ENCODE measurements around the gene TSC22D4.
"Not testable (repeated sequence)": the region's sequence is repeated elsewhere in the genome, so short reads cannot be mapped to it uniquely, and the experiment has no call there.

Gene TSC22D4

DNA sequence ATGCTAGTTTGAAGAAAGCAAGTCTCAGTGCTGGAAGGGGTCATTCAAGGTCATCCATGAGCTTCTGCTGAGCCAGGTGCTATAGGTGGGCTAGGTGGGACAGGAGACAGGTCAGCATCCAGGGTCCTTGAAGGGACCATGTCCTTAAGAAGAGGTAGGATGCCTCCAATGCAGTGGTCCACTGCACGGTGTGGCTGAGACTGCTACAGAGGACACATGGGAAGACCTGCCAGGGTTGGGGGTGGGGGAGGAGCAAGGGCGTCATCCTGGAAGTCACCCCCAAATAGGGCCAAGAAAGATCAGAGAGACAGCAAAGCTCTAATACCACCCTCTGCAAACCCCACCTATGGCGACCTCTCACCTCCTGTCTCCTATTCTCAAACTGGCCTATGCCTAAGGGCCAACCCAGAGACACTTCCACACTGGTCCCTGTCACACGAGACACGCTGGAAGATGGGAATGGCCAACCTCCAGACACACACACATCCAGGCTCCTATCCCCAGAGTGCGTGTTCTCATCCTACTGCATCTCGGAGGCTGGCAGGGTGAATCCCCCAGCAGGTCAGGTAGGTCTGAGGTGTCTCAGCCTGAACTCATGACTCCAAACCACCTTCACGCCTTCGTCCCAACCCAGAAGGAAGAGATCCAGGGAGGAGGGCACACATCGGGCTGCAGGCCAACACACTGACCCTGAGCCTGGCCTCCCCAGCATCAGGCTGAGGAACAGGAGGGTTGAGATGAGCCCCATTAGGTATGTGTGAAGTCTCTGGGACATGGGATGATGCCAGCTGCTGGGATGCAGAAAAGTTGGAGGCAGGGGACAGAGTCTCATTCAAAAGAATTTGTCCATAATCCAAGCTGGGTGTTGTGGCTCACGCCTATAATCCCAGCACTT lies 37.1 kb downstream of the TSC22D4 start:
- no peak for DNase-seq

GRCh38 chr7:100439244-100439643 lies 39.8 kb downstream of the TSC22D4 start:
- not testable (repeated sequence) for DNase-seq

DNA sequence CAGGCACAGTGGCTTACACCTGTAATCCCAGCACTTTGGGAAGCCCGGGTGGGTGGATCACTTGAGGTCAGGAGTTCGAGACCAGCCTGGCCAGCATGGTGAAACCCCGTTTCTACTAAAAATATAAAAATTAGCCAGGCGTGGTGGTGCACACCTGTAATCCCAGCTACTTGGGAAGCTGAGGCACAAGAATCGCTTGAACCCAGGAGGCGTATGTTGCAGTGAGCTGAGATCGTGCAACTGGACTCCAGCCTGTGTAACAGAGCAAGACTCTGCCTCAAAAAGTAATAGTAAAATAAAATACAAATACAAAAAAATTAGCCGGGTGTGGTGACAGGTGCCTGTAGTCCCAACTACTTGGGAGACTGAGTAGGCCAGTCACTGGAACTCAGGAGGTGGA lies 40.3 kb downstream of the TSC22D4 start:
- DNase-seq, result not testable (repeated sequence)

DNA sequence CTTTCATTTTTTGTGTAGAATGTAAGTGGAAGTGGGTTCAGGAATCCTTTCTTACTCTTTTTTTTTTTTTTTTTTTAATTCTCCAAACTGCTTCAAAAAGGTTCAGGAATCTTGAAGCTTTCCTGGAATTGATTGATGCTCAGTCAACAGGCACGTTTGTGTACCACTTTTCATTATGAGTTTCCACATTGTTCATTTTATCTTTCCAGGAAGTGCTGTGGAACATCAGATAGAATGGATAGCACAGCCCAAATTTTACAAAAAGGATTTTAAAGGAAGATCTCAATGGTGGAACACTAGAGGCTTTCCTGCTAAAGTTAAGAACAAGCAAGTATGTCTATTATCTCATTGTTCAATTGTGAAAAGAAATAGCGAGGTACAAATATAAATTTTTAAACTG lies 40.8 kb downstream of the TSC22D4 start:
- DNase-seq, result no peak

DNA sequence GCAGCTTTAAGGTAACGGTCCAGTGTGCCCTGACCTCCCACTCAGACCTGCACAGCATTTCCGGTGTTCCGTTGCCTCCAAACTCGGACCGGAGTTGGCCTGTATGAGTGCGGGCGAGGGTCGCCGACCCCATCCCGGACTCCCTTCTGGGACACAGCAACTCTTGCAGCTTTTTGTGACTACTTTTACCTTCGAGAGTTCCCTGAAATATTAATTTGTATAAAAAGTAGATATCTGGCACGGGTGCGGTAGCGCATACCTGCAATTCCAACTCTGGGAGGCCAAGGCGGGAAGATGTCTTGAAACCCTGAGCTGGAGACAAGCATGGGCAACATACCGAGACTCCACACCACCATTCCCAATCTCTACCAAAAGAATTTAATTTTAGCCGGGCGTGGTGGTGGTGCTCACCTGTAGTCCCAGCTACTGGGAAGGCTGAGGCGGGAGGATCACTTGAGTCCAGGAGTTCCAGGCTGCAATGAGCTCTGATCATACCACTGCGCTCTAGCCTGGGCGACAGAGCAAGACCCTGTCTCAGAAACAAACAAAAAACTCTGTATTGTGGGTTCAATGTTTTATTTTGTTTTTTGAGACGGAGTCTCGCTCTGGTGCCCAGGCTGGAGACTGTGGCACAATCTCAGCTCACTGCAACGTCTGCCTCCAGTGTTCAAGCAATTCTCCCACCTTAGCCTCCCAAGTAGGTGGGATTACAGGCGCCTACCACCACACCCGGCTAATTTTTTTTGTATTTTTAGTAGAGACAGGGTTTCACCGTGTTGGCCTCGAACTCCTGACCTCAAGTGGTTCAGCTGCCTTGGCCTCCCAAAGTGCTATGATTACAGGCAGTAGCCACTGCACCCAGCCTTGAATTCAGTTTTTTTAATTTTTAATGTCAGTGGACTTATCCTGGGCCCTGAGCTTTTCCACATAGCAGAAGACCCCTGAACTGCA lies 41.6 kb downstream of the TSC22D4 start:
- no peak for DNase-seq

DNA sequence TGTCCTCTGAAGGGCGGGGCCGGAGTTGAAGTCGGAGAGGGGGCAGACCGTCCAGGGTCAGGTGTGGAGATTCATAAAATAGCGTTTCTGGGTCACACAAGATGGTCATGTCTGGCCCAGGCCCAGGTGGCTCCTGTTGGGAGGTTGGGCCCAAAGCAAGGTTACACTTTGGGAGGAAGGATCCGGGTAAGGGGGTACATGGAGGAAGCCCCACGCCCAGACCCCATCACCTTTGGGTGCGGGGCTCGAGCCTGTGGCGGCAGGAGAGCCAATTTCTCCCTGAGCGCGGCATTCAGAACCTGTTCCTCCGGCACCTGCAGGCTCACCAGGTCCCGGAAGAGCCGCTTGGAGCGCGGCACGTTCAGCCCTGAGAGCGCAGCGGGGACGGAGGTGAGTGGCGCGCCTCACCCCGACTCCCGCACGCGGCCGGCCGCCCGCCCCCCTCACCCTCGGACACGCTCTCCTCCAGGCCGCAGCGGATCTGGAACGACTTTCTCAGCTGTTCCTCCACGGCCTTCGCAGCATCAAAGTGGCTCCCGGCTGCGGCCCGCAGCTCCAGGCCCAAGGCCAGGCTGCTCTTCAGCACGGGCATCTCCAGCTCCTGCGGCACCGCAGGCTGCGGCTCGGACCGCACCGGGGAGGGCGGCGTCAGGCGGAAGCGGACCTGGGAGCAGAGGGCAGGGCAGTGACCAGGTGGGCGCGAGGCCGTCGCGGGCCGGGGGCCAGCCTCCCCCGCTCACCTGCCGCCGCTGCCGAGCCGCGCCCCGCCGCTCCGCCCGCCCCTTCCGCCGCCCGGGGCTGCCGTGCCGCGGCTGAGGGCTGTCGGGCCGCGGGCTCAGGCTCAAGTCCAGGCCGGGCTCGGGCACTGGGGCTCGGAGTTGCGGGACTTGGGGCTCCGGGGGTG lies 43.4 kb downstream of the TSC22D4 start:
- peak; percentile 64 for DNase-seq

GRCh38 chr7:100434297-100435144 lies 44.5 kb downstream of the TSC22D4 start:
- no peak for DNase-seq

DNA sequence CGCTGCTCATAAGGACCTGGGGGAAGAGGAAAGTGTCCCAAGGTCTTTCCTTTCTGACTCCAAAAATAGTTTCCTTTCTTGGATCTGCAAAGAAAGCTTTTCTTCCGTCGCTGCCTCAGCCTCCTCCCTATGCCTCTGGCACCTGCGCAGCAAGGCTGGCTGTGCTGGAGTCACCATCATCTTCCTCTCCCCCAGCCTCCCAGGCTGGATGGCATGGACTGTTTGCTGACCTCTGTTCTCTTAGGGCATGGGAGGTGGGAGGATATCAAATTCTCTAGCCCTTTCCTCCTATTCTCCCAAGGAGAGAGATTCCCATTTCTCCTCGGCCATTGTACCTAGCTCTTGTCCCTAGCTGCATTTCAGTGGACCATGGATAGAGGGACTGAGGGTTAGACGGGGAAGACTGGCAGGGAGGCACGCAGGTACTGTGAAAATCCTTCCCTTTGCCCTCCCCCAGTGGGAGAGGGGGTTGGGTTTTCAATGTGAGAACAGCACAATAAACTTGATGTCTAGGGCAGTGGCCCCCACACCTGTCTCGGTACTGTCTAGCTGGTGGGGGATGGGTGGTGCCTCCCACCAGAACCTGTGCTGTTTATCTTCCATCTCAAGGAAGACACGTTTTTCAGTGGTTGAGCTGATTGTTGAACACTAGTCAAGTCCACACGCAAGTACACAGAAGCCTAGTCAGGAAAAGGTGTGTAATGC lies 45.3 kb downstream of the TSC22D4 start:
- DNase-seq, result no peak

DNA sequence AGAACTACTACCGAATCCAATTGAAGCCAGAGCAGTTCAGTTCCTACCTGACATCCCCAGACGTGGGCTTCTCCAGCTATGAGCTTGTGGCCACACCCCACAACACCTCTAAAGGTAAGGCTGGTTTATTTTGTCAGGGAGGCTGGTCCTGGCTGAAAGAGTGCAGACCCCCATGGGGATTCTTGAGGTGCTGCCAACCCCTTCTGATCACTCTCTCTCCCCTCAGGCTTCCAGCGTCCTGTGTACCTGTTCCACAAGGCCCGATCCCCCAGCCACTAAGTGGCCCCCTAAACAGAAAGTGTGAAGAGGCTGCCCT lies 45.8 kb downstream of the TSC22D4 start:
- DNase-seq, result no peak

DNA sequence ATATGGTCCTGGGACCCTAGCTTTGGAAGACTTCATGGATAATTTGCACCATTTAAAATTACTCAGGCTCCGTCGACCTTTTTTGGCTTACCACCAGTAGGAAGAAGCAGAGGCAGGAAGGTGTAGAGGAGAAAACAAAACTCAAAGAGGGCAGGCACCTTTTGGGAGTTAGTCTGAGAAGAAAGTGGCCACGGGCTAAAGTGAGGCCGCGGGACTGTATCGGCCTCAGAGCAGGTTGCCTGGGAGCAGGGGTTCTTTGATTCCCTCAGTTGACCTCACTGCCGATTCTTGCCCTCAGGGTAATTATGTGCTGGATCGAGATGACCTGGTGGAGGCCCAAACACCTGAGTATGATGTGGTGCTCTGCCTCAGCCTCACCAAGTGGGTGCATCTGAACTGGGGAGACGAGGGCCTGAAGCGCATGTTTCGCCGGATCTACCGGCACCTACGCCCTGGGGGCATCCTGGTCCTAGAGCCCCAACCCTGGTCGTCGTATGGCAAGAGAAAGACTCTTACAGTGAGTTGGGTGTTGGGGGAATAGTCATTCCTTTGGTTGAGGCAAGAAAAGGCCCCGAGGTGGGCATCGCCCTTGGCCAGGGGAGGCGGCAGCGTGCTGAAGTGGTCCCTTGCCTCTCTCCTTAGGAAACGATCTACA lies 46.3 kb downstream of the TSC22D4 start:
- DNase-seq, result no peak

DNA sequence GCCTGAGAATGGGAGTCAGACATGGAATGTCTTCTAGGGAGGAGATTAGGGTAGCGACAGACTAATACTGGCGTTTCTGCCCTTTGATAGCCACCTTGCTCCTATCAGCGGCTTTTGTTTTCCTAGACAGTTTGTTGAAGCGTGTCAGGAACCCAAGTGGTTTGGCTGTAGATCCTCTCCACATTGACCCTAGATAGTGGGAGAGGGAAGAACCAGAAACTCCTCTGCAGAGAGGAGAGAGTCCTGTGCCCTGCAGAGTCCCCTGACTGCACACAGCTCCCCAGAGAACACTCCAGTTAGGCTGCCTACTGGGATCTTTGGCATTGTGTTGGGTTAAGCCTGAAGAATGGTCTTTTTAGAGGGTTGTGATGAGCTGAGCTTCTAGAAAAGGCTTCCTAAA lies 47.0 kb downstream of the TSC22D4 start:
- no peak for DNase-seq

- no peak for DNase-seq
These were observed 47.7 kb downstream of the TSC22D4 start for GRCh38 chr7:100431286-100431735.

DNA sequence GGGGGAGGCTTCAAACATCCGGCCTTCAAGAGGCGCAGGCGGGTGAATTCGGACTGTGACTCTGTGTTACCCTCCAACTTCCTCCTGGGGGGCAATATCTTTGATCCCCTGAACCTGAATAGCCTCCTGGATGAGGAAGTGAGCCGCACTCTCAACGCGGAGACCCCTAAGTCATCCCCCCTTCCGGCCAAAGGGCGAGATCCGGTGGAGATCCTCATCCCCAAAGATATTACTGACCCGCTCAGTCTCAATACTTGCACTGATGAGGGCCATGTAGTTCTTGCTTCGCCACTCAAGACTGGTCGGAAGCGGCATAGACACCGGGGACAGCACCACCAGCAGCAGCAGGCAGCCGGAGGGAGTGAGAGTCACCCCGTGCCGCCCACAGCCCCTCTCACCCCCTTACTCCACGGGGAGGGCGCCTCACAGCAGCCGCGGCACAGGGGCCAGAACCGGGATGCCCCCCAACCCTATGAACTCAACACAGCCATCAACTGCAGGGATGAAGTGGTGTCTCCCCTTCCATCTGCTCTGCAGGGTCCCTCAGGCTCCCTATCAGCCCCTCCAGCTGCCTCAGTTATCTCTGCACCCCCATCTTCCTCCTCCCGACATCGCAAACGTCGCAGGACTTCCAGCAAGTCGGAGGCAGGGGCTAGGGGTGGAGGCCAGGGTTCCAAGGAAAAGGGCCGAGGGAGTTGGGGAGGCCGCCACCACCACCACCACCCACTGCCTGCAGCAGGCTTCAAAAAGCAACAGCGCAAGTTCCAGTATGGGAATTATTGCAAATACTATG lies 48.3 kb downstream of the TSC22D4 start:
- no peak for DNase-seq

DNA sequence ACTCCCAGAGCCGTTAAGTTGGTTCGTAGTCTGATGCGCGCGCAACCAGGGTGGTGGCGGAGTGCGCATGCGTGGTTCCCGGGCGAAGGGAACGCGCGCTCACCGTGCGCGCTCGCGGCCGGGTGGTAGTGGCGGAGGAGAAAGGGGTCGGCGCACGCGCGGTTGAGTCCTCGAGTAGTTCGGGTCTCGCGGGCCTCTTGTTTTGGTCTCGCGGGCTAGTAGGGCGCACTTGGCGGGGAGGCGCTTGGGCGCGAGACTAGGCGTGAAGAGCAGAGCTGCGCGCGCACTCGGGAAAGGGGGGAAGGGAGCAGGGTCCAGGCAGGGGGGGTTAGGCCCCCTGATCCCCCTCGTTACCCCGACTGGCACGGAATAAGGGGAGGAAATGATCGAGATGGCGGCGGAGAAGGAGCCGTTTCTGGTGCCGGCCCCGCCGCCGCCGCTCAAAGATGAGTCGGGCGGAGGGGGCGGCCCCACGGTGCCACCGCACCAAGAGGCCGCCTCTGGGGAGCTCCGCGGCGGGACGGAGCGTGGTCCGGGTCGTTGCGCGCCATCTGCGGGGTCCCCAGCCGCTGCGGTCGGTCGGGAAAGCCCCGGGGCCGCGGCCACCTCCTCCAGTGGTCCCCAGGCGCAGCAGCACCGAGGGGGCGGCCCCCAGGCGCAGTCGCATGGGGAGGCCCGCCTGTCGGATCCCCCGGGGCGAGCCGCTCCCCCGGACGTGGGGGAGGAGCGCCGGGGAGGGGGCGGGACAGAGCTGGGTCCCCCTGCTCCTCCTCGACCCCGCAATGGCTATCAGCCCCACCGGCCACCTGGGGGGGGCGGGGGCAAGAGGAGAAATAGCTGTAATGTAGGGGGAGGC lies 49.1 kb downstream of the TSC22D4 start, which contains the start of gene MEPCE:
MEPCE (plus strand) TSS at position 195 of the 856 bp plus-strand sequence; CDS start at position 383, 188 bp downstream.
- DNase-seq, result peak; percentile 97

DNA sequence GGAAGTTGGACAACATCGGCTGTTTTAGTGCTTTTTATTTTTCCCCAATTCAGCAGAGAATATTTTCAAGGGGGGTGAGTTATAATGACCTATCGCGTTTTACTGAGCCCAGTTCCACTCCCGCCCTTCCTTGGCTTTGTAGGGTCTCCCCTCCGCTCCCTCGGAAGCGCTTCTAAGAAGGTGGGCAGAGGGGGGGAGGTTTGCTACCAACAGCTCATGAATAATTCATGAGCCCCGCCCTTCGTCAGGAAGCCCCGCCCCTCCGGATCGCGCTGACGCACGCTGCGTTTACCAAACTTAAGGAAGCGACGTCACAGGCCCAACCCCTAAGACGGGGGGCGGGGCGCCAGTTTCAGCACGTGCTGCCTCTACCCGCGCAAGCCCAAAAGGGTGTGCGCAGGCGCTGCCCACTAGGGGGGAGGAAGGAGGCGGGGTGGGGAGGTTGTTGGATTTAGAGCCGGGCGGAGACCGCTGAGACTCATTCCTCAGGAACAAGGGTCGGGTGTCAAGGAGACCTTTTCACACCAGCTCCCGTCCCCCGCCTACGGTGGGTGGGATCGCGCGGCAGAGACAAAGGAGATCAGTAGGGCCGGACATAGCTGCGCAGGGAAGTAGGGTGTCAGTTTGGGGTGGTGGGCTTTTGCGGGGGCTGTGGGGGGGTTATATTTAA lies 49.9 kb downstream of the TSC22D4 start:
- DNase-seq, result peak; percentile 100

DNA sequence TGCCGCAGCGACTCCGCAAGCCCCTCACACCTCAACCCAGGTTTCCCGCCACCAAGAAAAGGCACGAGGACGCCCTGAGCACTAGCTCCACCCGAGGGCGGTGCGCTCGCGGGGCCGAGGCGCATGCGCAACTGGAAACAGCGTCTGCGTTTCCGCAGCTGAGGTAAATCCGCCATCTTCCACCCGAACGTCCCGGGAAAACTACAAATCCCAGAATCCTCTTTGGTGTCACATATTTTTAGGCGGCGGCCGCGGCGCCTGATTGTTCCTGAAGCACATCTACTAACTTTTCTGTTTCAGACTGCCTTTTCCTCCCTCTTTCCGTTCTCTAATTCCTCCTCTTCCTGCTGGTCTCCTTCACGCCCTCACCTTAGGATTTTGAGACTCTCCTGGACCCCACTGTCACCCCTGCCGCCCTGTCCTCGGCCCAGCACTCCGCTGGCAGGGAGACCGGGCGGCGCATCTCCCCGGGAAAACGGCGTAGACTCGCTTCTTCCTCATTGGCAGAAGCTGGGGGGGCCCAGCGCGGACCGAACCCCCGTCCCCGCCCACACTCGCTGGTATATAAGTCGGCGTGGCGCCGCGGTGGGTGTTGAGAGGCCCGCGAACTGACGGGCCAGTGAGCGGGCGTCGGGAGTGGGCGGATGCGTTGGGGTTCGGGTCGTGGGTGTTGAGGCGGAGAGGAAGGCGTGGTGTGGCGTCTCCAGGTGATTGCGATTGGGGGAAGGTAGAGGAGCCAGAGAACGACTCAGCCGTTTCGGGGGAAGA lies 50.6 kb downstream of the TSC22D4 start, which contains the start of gene ZCWPW1:
ZCWPW1 (minus strand) TSS at position 505 of the 768 bp plus-strand sequence. CDS start 8,054 bp downstream, outside the sequence.
- DNase-seq, result peak; percentile 97

DNA sequence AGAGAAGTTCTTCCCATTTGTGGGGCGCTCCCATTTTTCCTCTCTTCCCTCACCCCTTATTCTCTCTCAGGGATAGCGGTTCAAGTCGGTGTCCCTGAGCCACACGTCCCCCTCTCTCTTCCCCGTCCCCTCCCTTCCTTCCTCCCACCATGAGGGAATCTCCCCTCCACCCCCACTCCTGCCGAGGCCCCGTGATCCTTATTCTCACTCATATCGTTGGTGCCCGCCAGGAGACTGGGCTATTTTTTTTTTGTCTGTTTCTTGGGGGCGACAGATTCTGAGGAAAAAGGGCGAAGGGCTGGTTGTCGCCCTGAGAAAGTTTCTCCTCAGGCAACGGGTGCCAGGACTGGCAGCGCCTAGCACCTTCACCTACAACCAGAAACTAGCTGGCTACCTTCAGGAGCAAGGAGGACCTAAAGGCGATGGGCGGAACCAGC lies 51.2 kb downstream of the TSC22D4 start:
- DNase-seq, result no peak

Measured in NCI-H146 (cell line).